ENCODE data around the gene PREX1.

GRCh38 chr20:48861444-48861843 is 33.6 kb upstream of the PREX1 start:
- no peak for TF ChIP-seq CTCF (conservative IDR thresholded peaks at IDR 0.05; ENCODE audit: low read length)
- TF ChIP-seq EZH2phosphoT487 (IDR thresholded peaks at IDR 0.05; ENCODE audit: borderline replicate concordance, low read depth, low read length) = no peak

Data from OCI-LY7 (cell line).